ENCODE measurements around the gene CHCHD6. TPM values are rescaled to one million over a fixed set of nuclear protein-coding genes. Genes with fewer than 3 reads are reported as not detected.

Gene CHCHD6
- total RNA-seq, 2 experiments from 2014 or later, result 8.7 to 9.3 TPM

GRCh38 chr3:126931806-126932187, 227.8 kb downstream of the CHCHD6 start:
- DNase-seq (no peak), ATAC-seq (ENCODE audit: poor library complexity) (no peak)
- Mint-ChIP-seq H3K27me3 (no peaks in the 10 kb centered on the region), H3K4me3 (no peak overlapping the region), H3K4me1 (ENCODE audit: low read depth) (no peaks in the 10 kb centered on the region), H3K27ac (no peak overlapping the region), H3K9me3 (no peaks in the 10 kb centered on the region), H3K36me3 (ENCODE audit: low read depth) (no peaks in the 10 kb centered on the region)
- POLR2A ChIA-PET, result no interaction called here
- CTCF ChIA-PET, result no interaction called here
- Histone ChIP-seq H3K36me3 (ENCODE audit: insufficient read depth, low read length) (no peaks in the 10 kb centered on the region), H3K9me3 (ENCODE audit: control insufficient read depth in 1 of 2, insufficient read depth in 1 of 2, low read length in 2 of 2) (peaks cover 0 to 4% of the 10 kb centered on the region in 2 experiments), H3K27me3 (ENCODE audit: control insufficient read depth in 1 of 2, insufficient read depth in 2 of 2, low read length in 2 of 2) (no peaks in the 10 kb centered on the region), H3K27ac (ENCODE audit: low read depth in 1 of 2, low read length in 2 of 2) (no peak overlapping the region), H3K4me1 (ENCODE audit: insufficient read depth, low read length) (no peaks in the 10 kb centered on the region), H3K4me3 (ENCODE audit: low read length) (no peak overlapping the region)
- TF ChIP-seq CTCF (IDR thresholded peaks at IDR 0.05), result no peak
- intact Hi-C loops (cut with DNase I, micrococcal nuclease), result no loop called here

DNA sequence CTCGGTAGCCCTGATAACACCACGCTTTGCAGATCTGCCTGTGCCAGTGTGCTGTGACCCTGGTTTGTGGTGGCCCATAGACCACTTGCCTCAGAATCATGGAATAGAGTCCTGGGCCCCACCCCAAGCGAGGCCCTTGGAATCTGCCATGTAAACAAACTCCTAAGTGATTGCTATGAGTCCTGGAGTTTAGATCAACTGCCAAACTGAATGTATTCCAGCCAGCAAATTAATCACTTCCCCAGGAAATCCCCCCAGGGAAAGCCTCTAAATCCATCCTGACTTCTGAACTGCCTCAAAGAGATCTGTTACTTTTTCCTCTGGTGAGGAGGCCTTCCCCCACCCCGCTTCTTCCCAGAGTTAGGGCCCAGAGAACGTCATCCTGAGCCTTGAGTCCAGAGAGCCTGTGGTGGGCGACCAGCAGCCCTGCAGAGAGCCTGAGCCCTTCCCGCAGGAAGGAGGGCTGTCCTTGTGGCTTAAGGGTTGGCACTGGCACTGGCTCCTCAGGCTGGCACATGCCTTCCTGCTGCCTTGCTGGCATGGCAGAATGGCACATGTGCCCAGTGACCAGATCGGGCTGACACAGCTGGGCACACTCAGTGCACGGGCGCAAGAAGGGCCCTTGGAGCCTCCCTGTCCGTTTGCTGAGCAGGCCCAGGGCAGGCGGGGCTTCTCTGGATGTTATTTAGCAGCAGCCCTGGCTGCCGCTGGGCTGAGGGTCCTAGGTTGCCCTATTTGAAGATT, 228.3 kb downstream of the CHCHD6 start:
- H3K36me3 Mint-ChIP-seq (ENCODE audit: low read depth), result no peaks in the 10 kb centered on the region
- H3K27ac Mint-ChIP-seq, result no peak overlapping the region
- no peaks in the 10 kb centered on the region for H3K27me3 Mint-ChIP-seq
- H3K36me3 ChIP-seq (ENCODE audit: insufficient read depth, low read length), result no peaks in the 10 kb centered on the region
- CTCF ChIA-PET, result no interaction called here
- intact Hi-C loops (cut with DNase I, micrococcal nuclease), result no loop called here
- DNase-seq (no peak), ATAC-seq (ENCODE audit: poor library complexity) (no peak)
- no peak overlapping the region for H3K4me3 ChIP-seq (ENCODE audit: low read length)
- POLR2A ChIA-PET, result no interaction called here
- H3K9me3 ChIP-seq (ENCODE audit: control insufficient read depth in 1 of 2, insufficient read depth in 1 of 2, low read length in 2 of 2), result peaks cover 0 to 4% of the 10 kb centered on the region in 2 experiments
- TF ChIP-seq CTCF (IDR thresholded peaks at IDR 0.05), result no peak
- no peak overlapping the region for H3K4me3 Mint-ChIP-seq
- no peaks in the 10 kb centered on the region for H3K4me1 ChIP-seq (ENCODE audit: insufficient read depth, low read length)
- no peaks in the 10 kb centered on the region for H3K9me3 Mint-ChIP-seq
- H3K4me1 Mint-ChIP-seq (ENCODE audit: low read depth), result no peaks in the 10 kb centered on the region
- H3K27me3 ChIP-seq (ENCODE audit: control insufficient read depth in 1 of 2, insufficient read depth in 2 of 2, low read length in 2 of 2), result no peaks in the 10 kb centered on the region
- no peak overlapping the region for H3K27ac ChIP-seq (ENCODE audit: low read depth in 1 of 2, low read length in 2 of 2)

DNA sequence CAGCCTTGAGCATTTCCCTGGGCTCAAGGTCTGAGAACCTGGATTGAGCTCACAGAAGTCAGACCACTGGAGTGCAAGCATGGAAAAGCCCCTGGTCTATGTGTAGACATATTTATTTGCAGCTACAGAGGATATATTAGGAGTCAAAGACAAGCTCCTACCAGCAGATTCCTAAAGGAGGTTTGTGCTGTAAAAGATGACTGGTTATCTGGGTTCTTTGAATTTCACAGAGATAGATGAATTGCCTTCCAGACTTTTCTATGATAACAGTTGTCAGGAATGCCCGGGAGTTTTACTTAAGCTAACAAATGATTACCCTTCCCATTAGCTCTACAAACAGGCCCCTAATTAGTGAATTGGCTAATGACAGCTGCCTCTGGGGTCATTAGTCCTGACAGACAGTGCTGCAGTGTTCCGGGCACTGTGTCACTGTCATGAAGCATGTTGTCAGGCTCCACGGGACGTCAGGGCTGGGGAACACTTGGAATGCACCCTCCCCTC, 230.0 kb downstream of the CHCHD6 start:
- ATAC-seq (ENCODE audit: poor library complexity) (no peak), DNase-seq (no peak)
- no peak overlapping the region for H3K4me3 ChIP-seq (ENCODE audit: low read length)
- intact Hi-C loops (cut with DNase I, micrococcal nuclease), result no loop called here
- POLR2A ChIA-PET, result no interaction called here
- Mint-ChIP-seq H3K9me3 (no peaks in the 10 kb centered on the region), H3K4me1 (ENCODE audit: low read depth) (no peaks in the 10 kb centered on the region), H3K36me3 (ENCODE audit: low read depth) (no peaks in the 10 kb centered on the region), H3K4me3 (no peak overlapping the region), H3K27ac (no peak overlapping the region), H3K27me3 (no peaks in the 10 kb centered on the region)
- no peaks in the 10 kb centered on the region for H3K4me1 ChIP-seq (ENCODE audit: insufficient read depth, low read length)
- H3K27me3 ChIP-seq (ENCODE audit: control insufficient read depth in 1 of 2, insufficient read depth in 2 of 2, low read length in 2 of 2), result no peaks in the 10 kb centered on the region
- no peak overlapping the region for H3K27ac ChIP-seq (ENCODE audit: low read depth in 1 of 2, low read length in 2 of 2)
- H3K36me3 ChIP-seq (ENCODE audit: insufficient read depth, low read length), result no peaks in the 10 kb centered on the region
- CTCF ChIA-PET, result no interaction called here
- no peak for TF ChIP-seq CTCF (IDR thresholded peaks at IDR 0.05)
- H3K9me3 ChIP-seq (ENCODE audit: control insufficient read depth in 1 of 2, insufficient read depth in 1 of 2, low read length in 2 of 2), result peaks cover 0 to 4% of the 10 kb centered on the region in 2 experiments
